Calu3 (cell line): Measurements from ENCODE around the gene TMEM60. TPM values are rescaled to one million over a fixed set of nuclear protein-coding genes. Genes with fewer than 3 reads are reported as not detected.

Experiments used
- BruUV-seq: library from RNA; stranded (reverse); fragments of 400-500 nt; replicated peaks from 2 replicates; lab custom pipeline; 2021; lab: Mats Ljungman, UMichigan
- CTCF ChIA-PET: fragments of 300-600 bp; sonication (Branson Sonifier 250); formaldehyde crosslinking; loops from one replicate; lab custom pipeline; 2022; ENCODE audit warnings: antibody characterized with exemption; lab: Charles Lee
- DNase-seq: peaks from one replicate; pipeline ENCODE4 v3.0.0; 2022
- H3K27ac Mint-ChIP-seq: one replicate; pipeline ENCODE4 v1.8.0; 2022; ENCODE audit warnings: mixed read lengths; ENCODE audit not compliant: unreplicated experiment
- H3K27me3 Mint-ChIP-seq: one replicate; pipeline ENCODE4 v1.8.0; 2022; ENCODE audit warnings: mixed read lengths; ENCODE audit not compliant: unreplicated experiment
- H3K36me3 Mint-ChIP-seq: one replicate; pipeline ENCODE4 v1.8.0; 2022; ENCODE audit warnings: mild to moderate bottlenecking, moderate library complexity, mixed read lengths; ENCODE audit not compliant: insufficient read depth, unreplicated experiment
- H3K4me1 Mint-ChIP-seq: one replicate; pipeline ENCODE4 v1.8.0; 2022; ENCODE audit warnings: mild to moderate bottlenecking, low read depth, mixed read lengths; ENCODE audit not compliant: unreplicated experiment
- H3K4me3 Mint-ChIP-seq: one replicate; pipeline ENCODE4 v1.8.0; 2022; ENCODE audit warnings: mild to moderate bottlenecking, low read depth, moderate library complexity, mixed read lengths; ENCODE audit not compliant: unreplicated experiment
- H3K9me3 Mint-ChIP-seq: one replicate; pipeline ENCODE4 v1.8.0; 2022; ENCODE audit warnings: low read depth, mixed read lengths; ENCODE audit not compliant: unreplicated experiment
- intact Hi-C: fragments of 100-400 bp; cut with micrococcal nuclease; formaldehyde crosslinking; loops from one replicate; pipeline ENCODE4 v1.10.0; 2022; ENCODE audit not compliant: unreplicated experiment
- total RNA-seq: library from RNA; stranded (reverse); gene quantifications from 2 replicates; pipeline ENCODE4 v1.2.3, GENCODE V29; 2022
- TF ChIP-seq, protein P1 (sequence below): fragments of 200-600 bp; IDR thresholded peaks from one replicate; pipeline ENCODE4 v1.8.0; 2022; ENCODE audit warnings: antibody characterized with exemption; ENCODE audit not compliant: unreplicated experiment

The TMEM60 gene
- total RNA-seq, 1 experiment from 2014 or later, result 9.6 TPM

DNA sequence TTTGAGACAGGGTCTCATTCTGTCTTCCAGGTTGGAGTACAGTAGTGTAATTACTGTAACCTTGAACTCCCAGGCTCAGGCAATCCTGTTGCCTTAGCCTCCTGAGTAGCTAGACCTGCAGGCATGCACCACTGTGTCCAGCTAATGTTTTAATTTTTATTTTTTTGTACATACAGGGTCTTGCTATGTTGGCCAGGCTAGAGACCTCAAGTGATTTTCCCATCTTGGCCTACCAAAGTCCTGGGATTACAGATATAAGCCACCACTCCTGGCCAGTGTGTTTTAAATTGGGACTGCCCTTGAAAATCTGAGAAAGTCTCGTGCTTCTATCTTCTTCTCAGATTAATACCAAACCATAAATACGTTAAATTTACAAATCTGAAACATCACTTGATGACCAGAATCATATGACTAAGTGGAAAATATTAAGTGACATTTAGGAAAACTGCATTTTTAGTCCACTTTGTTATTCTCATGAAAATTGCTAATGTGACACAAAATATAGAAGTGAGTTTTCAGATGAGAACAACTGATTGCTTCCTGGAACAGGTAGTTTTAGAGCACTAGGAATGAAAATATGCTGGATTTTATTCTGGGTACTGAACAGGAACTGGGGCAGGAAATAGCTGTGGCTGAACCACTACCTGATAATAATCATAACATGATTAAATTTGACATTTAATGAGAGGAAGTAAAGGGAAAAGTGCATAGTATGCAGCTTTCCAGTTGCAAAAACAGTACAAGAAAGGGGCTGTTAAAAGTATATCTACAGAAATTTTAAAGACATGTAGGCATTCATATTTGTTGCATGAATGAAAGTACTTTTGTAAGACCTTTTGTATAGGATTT, 4.5 kb upstream of the TMEM60 start:
- CTCF ChIA-PET, result interaction anchor here (1.1 kb wide), 1 partner anchor 64 kb away, joined by 3 read pairs; no protein-coding TSS in a partner anchor
- no TSS peak for BruUV-seq
- Mint-ChIP-seq H3K27ac (no peak overlapping the region), H3K4me3 (no peak overlapping the region), H3K27me3 (no peaks in the 10 kb centered on the region), H3K9me3 (no peaks in the 10 kb centered on the region), H3K4me1 (peaks cover 19% of the 10 kb centered on the region), H3K36me3 (peaks cover 21% of the 10 kb centered on the region)
- intact Hi-C loops, result loop anchor here (5.0 kb wide), 1 partner anchor 130 kb away; no protein-coding TSS in a partner anchor
- TF ChIP-seq, protein P1, sequence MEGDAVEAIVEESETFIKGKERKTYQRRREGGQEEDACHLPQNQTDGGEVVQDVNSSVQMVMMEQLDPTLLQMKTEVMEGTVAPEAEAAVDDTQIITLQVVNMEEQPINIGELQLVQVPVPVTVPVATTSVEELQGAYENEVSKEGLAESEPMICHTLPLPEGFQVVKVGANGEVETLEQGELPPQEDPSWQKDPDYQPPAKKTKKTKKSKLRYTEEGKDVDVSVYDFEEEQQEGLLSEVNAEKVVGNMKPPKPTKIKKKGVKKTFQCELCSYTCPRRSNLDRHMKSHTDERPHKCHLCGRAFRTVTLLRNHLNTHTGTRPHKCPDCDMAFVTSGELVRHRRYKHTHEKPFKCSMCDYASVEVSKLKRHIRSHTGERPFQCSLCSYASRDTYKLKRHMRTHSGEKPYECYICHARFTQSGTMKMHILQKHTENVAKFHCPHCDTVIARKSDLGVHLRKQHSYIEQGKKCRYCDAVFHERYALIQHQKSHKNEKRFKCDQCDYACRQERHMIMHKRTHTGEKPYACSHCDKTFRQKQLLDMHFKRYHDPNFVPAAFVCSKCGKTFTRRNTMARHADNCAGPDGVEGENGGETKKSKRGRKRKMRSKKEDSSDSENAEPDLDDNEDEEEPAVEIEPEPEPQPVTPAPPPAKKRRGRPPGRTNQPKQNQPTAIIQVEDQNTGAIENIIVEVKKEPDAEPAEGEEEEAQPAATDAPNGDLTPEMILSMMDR, result no peak
- no peak for DNase-seq

- BruUV-seq, result no TSS peak
- Mint-ChIP-seq H3K27ac (no peak overlapping the region), H3K36me3 (peaks cover 37% of the 10 kb centered on the region), H3K9me3 (no peaks in the 10 kb centered on the region), H3K4me3 (no peak overlapping the region), H3K4me1 (peaks cover 30% of the 10 kb centered on the region), H3K27me3 (no peaks in the 10 kb centered on the region)
- TF ChIP-seq, protein P1, result no peak
- CTCF ChIA-PET, result no interaction called here
- no peak for DNase-seq
- intact Hi-C loops, result loop anchor here (5.0 kb wide), 1 partner anchor 132 kb away; no protein-coding TSS in a partner anchor
Measured at GRCh38 chr7:77800730-77801129, 2.5 kb upstream of the TMEM60 start.

DNA sequence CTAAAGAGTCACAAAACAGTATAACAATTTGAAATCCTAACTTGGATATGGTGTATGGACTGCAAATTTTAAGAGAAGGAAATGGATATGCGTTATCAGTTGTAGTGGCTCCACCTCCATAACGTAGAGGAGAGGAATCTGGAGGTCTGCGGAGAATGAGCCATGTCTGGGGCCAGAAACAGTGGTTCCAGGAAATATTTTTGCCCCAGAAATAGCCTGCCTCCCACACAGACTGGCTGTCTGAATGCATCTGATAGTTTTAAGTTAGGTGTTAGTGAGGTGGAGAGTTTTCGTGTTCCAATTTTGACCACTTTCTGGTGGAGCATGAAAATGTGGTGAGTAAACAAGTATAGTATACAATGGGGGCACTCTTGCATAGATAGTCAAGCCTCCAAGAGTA, 1.9 kb upstream of the TMEM60 start:
- CTCF ChIA-PET, result no interaction called here
- Mint-ChIP-seq H3K36me3 (peaks cover 37% of the 10 kb centered on the region), H3K9me3 (no peaks in the 10 kb centered on the region), H3K4me3 (peak overlapping the region; percentile 88), H3K27ac (peak overlapping the region; percentile 56), H3K4me1 (peaks cover 30% of the 10 kb centered on the region), H3K27me3 (no peaks in the 10 kb centered on the region)
- intact Hi-C loops, result loop anchor here (5.0 kb wide), 1 partner anchor 132 kb away; no protein-coding TSS in a partner anchor
- BruUV-seq, result no TSS peak
- DNase-seq, result no peak
- TF ChIP-seq, protein P1, result no peak

DNA sequence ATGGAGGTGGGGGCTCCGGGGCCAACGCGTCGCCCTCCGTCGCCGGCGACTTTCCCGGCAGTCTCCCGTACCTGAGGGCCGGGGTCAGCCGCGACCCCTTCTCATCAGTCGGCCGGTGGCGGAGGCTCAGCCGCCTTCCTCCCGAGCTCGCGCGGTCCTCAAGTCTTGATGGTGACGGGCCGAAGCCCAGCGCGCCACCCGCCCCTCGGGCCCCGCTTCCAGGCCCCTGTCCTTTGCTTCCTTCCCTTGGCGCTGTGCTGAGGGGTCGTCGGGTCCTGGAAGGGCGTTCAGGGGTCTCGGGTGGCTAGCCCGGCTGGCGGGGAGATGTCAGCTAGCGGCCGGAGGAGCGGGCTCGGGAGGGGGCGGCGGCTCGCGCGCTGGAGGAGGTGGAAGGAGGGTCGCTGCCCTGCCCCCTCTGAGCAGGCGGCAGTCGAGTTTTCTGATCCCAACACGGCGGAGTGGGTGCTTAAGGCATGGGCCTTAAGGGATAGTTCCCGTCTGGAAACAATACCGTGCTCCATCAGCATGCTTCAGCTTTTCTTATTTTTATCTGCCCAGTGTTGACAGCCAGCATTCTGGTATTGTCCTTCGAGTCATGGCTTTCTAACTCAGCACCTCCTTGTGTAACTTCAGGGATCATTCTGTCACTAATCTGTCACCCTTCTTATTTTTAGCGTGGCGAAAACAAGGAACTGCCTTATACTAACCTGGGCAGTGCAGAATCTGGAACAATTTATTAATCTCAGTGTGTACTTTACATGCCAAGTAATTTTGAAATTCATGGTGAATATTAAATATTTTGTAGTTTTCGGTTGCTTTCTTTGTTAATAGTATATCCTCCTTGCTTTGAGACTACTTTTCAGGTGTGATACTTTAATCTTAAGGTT, 1.1 kb upstream of the TMEM60 start:
- peak; percentile 4 for DNase-seq
- intact Hi-C loops, result no loop called here
- peaks cover 37% of the 10 kb centered on the region for H3K4me1 Mint-ChIP-seq
- peak overlapping the region; percentile 88 for H3K4me3 Mint-ChIP-seq
- no TSS peak for BruUV-seq
- TF ChIP-seq, protein P1, result no peak
- CTCF ChIA-PET, result no interaction called here
- peaks cover 42% of the 10 kb centered on the region for H3K36me3 Mint-ChIP-seq
- H3K27ac Mint-ChIP-seq, result peak overlapping the region; percentile 86
- H3K9me3 Mint-ChIP-seq, result no peaks in the 10 kb centered on the region
- no peaks in the 10 kb centered on the region for H3K27me3 Mint-ChIP-seq
